ENCODE measurements around the gene HCN4. TPM values are rescaled to one million over a fixed set of nuclear protein-coding genes. Genes with fewer than 3 reads are reported as not detected.

HCN4 gene
- total and polyA plus RNA-seq, 10 donors = not detected

GRCh38 chr15:73369154-73369694 is 466 bp upstream of the HCN4 start:
- Histone ChIP-seq H3K4me3 (no peak overlapping the region), H3K4me1 (peaks cover 0 to 26% (median 14%) of the 10 kb centered on the region in 6 donors), H3K27ac (no peak overlapping the region), H3K36me3 (no peaks in the 10 kb centered on the region), H3K9me3 (no peaks in the 10 kb centered on the region), H3K27me3 (replicated peaks in 1 of 7) (peaks cover 0 to 80% (median 58%) of the 10 kb centered on the region in 7 donors)
- intact Hi-C loops (cut with DNase I; ENCODE audit: low total_unique reads) = no loop called here
- no peak for TF ChIP-seq CTCF (IDR thresholded peaks at IDR 0.05 in 8 of 11, conservative IDR thresholded peaks at IDR 0.05 in 3 of 11)
- TF ChIP-seq POLR2AphosphoS5 (IDR thresholded peaks at IDR 0.05) = no peak
- no peak for TF ChIP-seq POLR2A (IDR thresholded peaks at IDR 0.05)
- no peak for DNase-seq
- 3 to 11% (median 3%) methylated on average over 24 to 44 of the region's 44 CpGs for WGBS, 5 donors

- intact Hi-C loops (cut with DNase I; ENCODE audit: low total_unique reads) = no loop called here
- Histone ChIP-seq H3K4me3 (peak overlapping the region in 4 of 8 donors; percentile 10 to 42 (median 18)), H3K27ac (no peak overlapping the region), H3K27me3 (replicated peaks in 1 of 7) (peaks cover 0 to 93% (median 58%) of the 10 kb centered on the region in 7 donors), H3K4me1 (peaks cover 0 to 26% (median 14%) of the 10 kb centered on the region in 6 donors), H3K36me3 (no peaks in the 10 kb centered on the region), H3K9me3 (no peaks in the 10 kb centered on the region)
- WGBS, 5 donors = 0 to 5% (median 3%) methylated on average over 16 to 90 of the region's 90 CpGs
- TF ChIP-seq POLR2A (IDR thresholded peaks at IDR 0.05) = no peak
- no peak for TF ChIP-seq CTCF (IDR thresholded peaks at IDR 0.05 in 8 of 11, conservative IDR thresholded peaks at IDR 0.05 in 3 of 11)
- TF ChIP-seq POLR2AphosphoS5 (IDR thresholded peaks at IDR 0.05) = no peak
- no peak for DNase-seq
These were observed 996 bp downstream of the HCN4 start for GRCh38 chr15:73367624-73368300.

GRCh38 chr15:73366766-73367623 is 1.8 kb downstream of the HCN4 start:
- TF ChIP-seq POLR2A (IDR thresholded peaks at IDR 0.05) (no peak), POLR2AphosphoS5 (IDR thresholded peaks at IDR 0.05) (no peak), CTCF (IDR thresholded peaks at IDR 0.05 in 8 of 11, conservative IDR thresholded peaks at IDR 0.05 in 3 of 11) (no peak)
- Histone ChIP-seq H3K9me3 (no peaks in the 10 kb centered on the region), H3K27ac (no peak overlapping the region), H3K4me3 (no peak overlapping the region), H3K36me3 (no peaks in the 10 kb centered on the region), H3K4me1 (peaks cover 0 to 26% (median 14%) of the 10 kb centered on the region in 6 donors), H3K27me3 (replicated peaks in 1 of 7) (peaks cover 0 to 100% (median 58%) of the 10 kb centered on the region in 7 donors)
- intact Hi-C loops (cut with DNase I; ENCODE audit: low total_unique reads) = no loop called here
- WGBS, 5 donors = 20 to 23% (median 21%) methylated on average over 7 to 28 of the region's 28 CpGs
- no peak for DNase-seq

Measured in spleen (tissue), 11 donors.